Measurements from ENCODE around the gene EMCN.

GRCh38 chr4:100566396-100566795, 48.6 kb upstream of the EMCN start:
- TF ChIP-seq CTCF (IDR thresholded peaks at IDR 0.05) (no peak), USF2 (IDR thresholded peaks at IDR 0.05) (no peak), PHF8 (IDR thresholded peaks at IDR 0.05; ENCODE audit: borderline replicate concordance, low read depth) (no peak), REST (IDR thresholded peaks at IDR 0.05) (no peak), TP53 (CRISPR knock-in tag; IDR thresholded peaks at IDR 0.05) (no peak), ESRRA (IDR thresholded peaks at IDR 0.05; ENCODE audit: borderline replicate concordance, low read length) (no peak)

All from A549 (cell line).